ENCODE measurements around the gene XYLB. TPM values are rescaled to one million over a fixed set of nuclear protein-coding genes. Genes with fewer than 3 reads are reported as not detected.

Gene XYLB
- total RNA-seq, 1 donor from 2014 or later: 6.9 TPM

DNA sequence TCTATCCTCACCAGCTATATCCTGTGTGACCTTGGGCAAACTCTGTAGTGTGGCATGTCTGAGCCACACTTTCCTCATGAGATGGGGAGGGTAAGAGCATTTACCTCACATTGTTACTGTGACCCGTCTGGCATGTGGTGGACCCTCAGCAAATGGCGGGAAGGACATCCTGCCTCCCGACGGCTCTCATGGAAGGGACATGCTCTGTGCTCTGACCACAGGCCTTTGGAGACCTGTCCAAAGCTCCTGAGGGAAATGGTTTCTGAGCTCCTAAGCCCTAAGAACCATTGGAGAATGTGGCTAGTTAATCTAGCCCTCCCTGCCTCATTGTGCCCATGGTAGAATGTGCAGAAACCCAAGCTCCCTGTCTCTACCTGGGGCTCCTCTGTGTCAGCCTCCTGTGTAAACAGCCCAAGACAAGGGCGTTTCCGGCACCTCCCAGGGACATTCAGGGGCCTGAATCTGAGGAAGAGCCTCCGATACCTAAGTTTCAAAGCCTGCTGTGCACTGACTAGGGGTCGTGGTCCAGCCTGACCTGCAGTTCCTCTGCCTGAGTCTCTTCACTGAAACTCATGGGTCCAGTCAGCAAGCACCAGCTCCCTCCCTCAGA is 29.0 kb downstream of the XYLB start:
- H3F3A ChIP-seq (ENCODE audit: low read depth): no peaks in the 10 kb centered on the region
- no peak overlapping the region for H3K4me3 Mint-ChIP-seq
- H3K4me1 Mint-ChIP-seq: no peaks in the 10 kb centered on the region
- H3K9me3 Mint-ChIP-seq: no peaks in the 10 kb centered on the region
- TF ChIP-seq, protein P1, sequence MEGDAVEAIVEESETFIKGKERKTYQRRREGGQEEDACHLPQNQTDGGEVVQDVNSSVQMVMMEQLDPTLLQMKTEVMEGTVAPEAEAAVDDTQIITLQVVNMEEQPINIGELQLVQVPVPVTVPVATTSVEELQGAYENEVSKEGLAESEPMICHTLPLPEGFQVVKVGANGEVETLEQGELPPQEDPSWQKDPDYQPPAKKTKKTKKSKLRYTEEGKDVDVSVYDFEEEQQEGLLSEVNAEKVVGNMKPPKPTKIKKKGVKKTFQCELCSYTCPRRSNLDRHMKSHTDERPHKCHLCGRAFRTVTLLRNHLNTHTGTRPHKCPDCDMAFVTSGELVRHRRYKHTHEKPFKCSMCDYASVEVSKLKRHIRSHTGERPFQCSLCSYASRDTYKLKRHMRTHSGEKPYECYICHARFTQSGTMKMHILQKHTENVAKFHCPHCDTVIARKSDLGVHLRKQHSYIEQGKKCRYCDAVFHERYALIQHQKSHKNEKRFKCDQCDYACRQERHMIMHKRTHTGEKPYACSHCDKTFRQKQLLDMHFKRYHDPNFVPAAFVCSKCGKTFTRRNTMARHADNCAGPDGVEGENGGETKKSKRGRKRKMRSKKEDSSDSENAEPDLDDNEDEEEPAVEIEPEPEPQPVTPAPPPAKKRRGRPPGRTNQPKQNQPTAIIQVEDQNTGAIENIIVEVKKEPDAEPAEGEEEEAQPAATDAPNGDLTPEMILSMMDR (IDR thresholded peaks at IDR 0.05): no peak
- no peak for TF ChIP-seq EZH2 (IDR thresholded peaks at IDR 0.05)
- no peak for TF ChIP-seq EZH2phosphoT487 (IDR thresholded peaks at IDR 0.05)
- no peaks in the 10 kb centered on the region for H3K4me1 ChIP-seq
- H3K9ac ChIP-seq: no peak overlapping the region
- no peak overlapping the region for H3K27ac Mint-ChIP-seq
- no peaks in the 10 kb centered on the region for H3K9me3 ChIP-seq (ENCODE audit: low read depth)
- peaks cover 27% of the 10 kb centered on the region for H3K36me3 Mint-ChIP-seq
- H3K27me3 Mint-ChIP-seq (ENCODE audit: insufficient read depth, low read depth): peaks cover 2% of the 10 kb centered on the region
- no peak overlapping the region for H3K4me2 ChIP-seq
- no peaks in the 10 kb centered on the region for H3K27me3 ChIP-seq
- no peak overlapping the region for H2AFZ ChIP-seq (replicated peaks)
- no peaks in the 10 kb centered on the region for H3K79me2 ChIP-seq (ENCODE audit: low read depth)
- H4K20me1 ChIP-seq (ENCODE audit: low read depth): no peaks in the 10 kb centered on the region
- H3K36me3 ChIP-seq: no peaks in the 10 kb centered on the region
- no peak for DNase-seq (ENCODE audit: low spot score)
- no peak overlapping the region for H3K27ac ChIP-seq
- H3K4me3 ChIP-seq: no peak overlapping the region

DNA sequence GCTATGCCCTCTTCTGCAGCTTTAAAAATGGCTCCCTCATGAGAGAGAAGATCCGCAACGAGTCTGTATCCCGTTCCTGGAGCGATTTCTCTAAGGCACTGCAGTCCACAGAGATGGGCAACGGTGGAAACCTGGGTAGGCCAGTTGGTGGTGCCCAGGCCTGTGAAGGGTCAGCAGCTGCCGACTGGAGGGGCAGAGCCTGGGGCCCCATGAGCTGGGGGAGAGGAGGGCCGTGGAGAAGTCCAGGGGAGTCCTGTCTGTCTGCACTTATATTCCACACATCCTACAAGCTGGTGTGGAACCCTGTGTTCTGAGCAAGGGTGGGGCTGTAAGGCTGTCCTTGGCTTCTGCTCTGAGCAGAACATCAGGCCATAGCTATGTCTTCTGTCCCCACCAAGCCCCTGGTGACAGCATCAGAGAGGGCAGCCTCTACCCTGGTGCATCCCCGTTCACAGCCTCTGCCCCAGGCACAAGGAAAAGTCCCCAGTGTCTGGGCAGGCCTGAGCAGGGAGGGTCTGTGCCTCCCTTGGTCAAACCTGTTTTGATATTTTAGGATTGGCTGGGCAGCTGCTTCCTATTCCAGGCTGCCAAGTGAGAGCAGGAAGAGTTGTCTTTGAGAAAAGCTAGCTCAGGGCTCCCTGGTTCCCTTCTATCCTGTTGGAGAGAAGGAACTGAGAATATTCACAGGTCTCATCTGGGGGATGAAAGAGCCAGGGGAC is 29.7 kb downstream of the XYLB start:
- Mint-ChIP-seq H3K4me3 (no peak overlapping the region), H3K4me1 (no peaks in the 10 kb centered on the region), H3K27ac (no peak overlapping the region), H3K27me3 (ENCODE audit: insufficient read depth, low read depth) (peaks cover 2% of the 10 kb centered on the region), H3K9me3 (no peaks in the 10 kb centered on the region), H3K36me3 (peaks cover 25% of the 10 kb centered on the region)
- no peak overlapping the region for H3K27ac ChIP-seq
- no peak for DNase-seq (ENCODE audit: low spot score)
- no peaks in the 10 kb centered on the region for H3F3A ChIP-seq (ENCODE audit: low read depth)
- H3K4me1 ChIP-seq: no peaks in the 10 kb centered on the region
- no peak overlapping the region for H3K4me2 ChIP-seq
- H4K20me1 ChIP-seq (ENCODE audit: low read depth): no peaks in the 10 kb centered on the region
- no peak overlapping the region for H3K9ac ChIP-seq
- no peaks in the 10 kb centered on the region for H3K27me3 ChIP-seq
- H3K4me3 ChIP-seq: no peak overlapping the region
- H3K9me3 ChIP-seq (ENCODE audit: low read depth): no peaks in the 10 kb centered on the region
- no peaks in the 10 kb centered on the region for H3K79me2 ChIP-seq (ENCODE audit: low read depth)
- H3K36me3 ChIP-seq: no peaks in the 10 kb centered on the region
- no peak overlapping the region for H2AFZ ChIP-seq (replicated peaks)
- TF ChIP-seq EZH2phosphoT487 (IDR thresholded peaks at IDR 0.05): no peak
- TF ChIP-seq, protein P1 (IDR thresholded peaks at IDR 0.05): no peak
- no peak for TF ChIP-seq EZH2 (IDR thresholded peaks at IDR 0.05)

DNA sequence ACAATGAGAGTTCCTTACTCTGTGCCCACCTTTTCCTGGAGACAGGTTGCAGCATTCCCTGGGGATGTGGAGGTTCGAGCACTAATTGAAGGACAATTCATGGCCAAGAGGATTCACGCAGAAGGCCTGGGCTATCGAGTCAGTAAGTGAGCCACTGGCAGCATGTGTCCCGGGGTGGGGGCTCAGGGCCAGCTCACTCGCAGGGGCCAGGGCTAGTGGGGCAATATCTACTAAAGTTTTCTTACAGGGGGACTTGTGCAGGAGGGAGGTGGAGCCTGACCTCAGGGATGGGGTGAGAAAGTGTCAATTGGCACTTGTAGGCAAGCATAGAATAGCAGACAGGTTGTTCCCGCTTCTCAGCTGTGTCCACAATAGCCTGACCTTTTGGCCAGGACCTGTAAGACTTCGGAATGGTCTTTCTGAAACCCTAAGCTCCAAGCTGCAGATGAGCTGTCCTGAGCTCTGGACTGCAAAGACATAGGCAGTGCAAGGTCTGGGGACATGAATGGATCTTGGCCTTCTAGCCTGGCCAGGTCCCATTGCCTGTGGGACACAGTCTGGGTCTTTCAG is 32.7 kb downstream of the XYLB start:
- H3K27me3 ChIP-seq: no peaks in the 10 kb centered on the region
- no peak overlapping the region for H2AFZ ChIP-seq (replicated peaks)
- no peak overlapping the region for H3K27ac ChIP-seq
- Mint-ChIP-seq H3K27me3 (ENCODE audit: insufficient read depth, low read depth) (peaks cover under 1% of the 10 kb centered on the region), H3K4me3 (no peak overlapping the region), H3K36me3 (peaks cover 28% of the 10 kb centered on the region), H3K27ac (no peak overlapping the region), H3K4me1 (no peaks in the 10 kb centered on the region), H3K9me3 (no peaks in the 10 kb centered on the region)
- H4K20me1 ChIP-seq (ENCODE audit: low read depth): no peaks in the 10 kb centered on the region
- no peak overlapping the region for H3K4me3 ChIP-seq
- H3F3A ChIP-seq (ENCODE audit: low read depth): no peaks in the 10 kb centered on the region
- no peaks in the 10 kb centered on the region for H3K9me3 ChIP-seq (ENCODE audit: low read depth)
- H3K4me1 ChIP-seq: no peaks in the 10 kb centered on the region
- no peak for TF ChIP-seq EZH2phosphoT487 (IDR thresholded peaks at IDR 0.05)
- TF ChIP-seq EZH2 (IDR thresholded peaks at IDR 0.05): no peak
- TF ChIP-seq, protein P1 (IDR thresholded peaks at IDR 0.05): no peak
- no peak overlapping the region for H3K4me2 ChIP-seq
- H3K36me3 ChIP-seq: no peaks in the 10 kb centered on the region
- H3K9ac ChIP-seq: no peak overlapping the region
- H3K79me2 ChIP-seq (ENCODE audit: low read depth): no peaks in the 10 kb centered on the region
- no peak for DNase-seq (ENCODE audit: low spot score)

All from neural progenitor cell (in vitro differentiated cells).